Stimulated activated CD4-positive, alpha-beta T cell treated with anti-CD3 and anti-CD28 coated beads, Interleukin-1b, Interleukin-23, amount 100 ng/mL, for 24 hours (primary cell): ENCODE data around the gene CHST11.

Experiments
- DNase-seq, 4 experiments: peaks; one replicate each; pipeline ENCODE4 v3.0.0-alpha.2; 2020; ENCODE audit warnings: low read depth in 4 of 4, low spot score in 1 of 4

Gene CHST11

DNA sequence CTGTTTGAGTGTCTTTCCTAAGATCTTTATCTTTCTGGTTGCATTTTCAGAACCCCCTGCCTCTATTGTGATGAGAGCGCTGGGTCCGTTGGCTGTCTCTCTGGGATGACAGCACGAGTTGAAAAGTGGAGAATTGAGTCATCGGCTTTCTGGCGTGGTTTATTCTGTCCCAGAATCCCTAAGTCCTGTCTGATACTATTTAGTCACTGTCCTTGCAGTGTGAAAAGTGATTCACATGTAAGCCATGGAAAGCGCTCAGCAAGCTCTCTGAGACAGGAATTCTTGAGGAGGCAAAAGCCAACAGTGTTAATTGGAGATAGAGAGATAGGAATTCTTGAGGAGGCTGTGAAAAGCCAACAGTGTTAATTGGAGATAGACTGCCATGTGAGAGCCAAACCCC lies 121.7 kb downstream of the CHST11 start:
- peak in 1 of 4 experiments; percentile 28 for DNase-seq

DNA sequence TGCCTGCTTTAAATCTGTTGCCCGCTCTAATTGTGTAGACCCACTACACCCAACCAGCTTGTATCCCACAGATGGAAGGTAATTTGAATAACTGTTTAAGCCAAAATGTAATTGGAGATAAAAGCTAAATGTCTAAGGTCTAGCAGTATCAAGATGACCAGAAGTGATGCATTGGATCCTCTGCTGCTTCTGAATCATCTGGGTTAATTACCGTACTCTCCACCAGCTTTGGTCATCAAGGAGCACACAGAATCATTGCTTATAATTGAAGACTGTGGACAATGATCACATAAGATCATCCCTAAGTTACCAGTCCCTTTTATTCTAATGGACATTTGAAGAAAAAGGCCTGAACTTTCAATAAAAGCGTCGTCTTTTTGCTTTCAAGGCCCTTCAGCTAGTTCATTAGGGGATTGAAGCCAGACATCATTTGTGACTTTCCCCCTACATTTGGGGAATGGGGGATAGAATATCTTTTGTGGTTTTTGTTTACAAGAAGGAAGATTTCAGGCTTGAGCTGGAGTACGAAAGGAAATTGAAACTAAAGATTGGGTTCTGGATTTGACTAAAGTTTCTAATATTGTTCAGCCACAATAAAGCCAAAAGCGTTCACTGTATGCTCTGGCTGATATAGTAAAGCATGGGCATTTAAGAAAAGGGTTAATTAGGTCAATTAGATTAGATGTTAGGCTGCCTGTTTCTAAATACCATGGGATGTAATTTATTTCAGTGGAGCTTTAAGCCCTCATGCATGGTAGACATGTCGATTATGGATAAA lies 123.2 kb downstream of the CHST11 start:
- DNase-seq: no peak

DNA sequence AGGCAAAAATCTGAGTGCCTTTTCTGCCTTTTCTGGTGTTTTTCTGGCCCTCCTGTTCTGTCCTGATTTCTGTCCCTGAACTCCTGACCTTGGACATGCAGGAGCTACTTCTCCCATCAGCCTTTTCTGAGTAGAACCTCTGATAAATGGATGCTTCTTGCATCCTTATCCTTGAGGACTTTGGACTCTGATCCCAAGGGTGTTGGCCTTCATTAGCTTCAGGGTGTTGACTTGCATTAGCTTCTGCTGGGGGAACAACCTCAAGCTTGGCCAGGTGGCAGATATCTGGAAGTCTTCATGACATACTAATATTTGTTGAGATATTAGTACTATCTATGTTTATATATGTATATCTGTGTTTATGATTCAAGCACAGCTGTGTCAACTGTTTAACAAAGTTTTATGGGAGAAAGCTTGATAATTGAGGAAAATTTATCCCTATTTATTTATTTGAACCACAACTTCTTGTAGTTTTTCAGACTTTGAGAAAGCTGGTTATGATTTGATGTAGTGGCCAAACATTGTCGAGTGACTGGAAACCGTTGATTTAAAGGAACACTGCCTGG lies 124.3 kb downstream of the CHST11 start:
- no peak for DNase-seq

DNA sequence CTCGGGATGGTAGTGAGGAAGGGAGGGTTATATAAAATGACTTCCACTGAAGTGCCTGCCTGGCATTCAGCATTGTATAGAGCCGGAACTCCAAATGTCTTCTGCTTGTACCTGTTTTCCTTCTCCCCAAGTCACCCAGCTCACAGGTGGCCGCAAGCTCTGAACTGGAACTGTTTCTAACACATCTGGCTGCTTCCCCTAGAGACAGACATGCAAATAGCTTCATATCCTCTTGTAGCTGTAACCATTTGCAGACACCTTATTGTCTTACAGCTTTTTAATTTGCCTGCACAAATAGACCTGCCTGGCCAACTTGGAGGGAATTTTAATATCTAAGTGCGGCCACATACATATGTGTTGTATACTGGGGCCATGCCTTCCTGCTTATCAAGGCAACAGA lies 126.0 kb downstream of the CHST11 start:
- no peak for DNase-seq

- no peak for DNase-seq
Observed at GRCh38 chr12:104583301-104583700, 126.6 kb downstream of the CHST11 start.

- DNase-seq: no peak
Observed at GRCh38 chr12:104585448-104586055, 128.8 kb downstream of the CHST11 start.

DNA sequence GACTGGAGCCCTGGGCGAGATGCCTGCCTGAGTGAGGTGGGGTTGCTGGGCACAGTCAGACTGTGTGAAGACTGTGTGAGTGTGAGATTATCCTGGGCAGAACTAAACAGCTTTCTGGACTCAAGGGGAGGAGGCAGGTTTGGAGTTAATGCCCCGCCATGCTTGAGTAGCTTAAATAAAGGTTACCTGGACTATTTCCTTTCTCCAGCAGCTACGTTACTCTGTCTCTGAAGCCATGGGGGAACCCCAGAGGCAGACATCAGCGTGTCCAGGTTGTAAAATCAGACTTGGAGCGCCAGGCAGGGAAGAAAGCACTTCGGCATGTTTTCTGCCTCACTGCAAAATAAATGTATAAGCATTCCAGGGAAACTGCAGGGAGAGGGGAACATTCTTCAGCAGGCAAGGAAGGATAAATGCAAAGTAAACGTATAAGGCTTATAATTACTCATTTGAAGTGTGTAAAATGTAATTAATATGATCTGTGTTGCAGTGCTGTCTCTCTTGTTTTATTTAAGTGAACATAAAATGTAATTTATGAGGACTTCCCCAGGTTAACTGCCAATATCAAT lies 129.7 kb downstream of the CHST11 start:
- no peak for DNase-seq

- no peak for DNase-seq
Observed at GRCh38 chr12:104588047-104588920, 131.5 kb downstream of the CHST11 start.

DNA sequence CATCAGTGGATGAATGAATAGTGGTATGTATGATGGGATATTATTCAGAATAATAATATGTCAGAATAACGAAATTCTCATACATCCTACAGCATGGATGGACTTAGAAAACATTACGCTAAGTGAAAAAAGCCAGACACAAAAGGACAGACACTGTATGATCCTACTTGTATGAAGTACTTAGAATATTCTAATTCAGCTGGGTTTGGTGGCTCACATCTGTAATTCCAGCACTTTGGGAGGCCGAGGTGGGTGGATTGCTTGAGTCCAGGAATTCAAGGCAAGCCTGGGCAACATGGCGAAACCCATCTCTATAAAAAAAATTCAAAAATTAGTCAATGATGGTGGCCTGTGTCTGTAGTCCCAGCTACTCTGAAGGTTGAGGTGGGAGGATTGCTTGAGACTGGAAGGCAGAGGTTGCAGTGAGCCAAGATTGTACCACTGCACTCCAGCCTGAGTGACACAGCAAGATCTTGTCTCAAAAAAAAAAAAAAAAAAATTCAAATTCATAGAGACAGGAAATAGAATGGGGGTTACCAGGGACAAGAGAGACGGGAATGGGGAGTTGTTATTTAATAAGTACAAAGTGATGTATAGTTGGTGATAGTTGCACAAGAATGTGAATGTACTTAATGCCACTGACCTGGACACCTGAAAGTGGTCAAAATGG lies 132.3 kb downstream of the CHST11 start:
- DNase-seq: no peak

- DNase-seq: no peak
Observed at GRCh38 chr12:104590022-104590421, 133.3 kb downstream of the CHST11 start.

- no peak for DNase-seq
Observed at GRCh38 chr12:104591257-104591885, 134.6 kb downstream of the CHST11 start.

DNA sequence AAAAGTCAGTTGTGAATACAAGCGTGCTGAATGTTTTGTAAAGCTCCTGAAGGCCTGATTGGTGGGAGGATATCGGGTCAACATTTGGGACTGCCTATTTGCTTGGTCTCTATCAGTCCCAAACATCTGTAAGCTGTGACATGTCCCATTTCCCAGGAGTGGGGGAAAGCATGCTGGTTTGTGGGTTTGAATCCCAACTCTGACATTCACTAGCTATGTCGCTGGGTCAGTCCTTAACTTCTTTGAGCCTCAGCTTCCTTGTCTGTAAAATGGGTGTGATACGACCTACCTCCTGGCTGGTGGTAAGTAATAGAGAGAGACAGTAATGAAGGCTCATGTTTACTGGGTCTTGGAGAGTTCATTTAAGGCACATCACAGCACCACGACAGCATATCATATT lies 136.7 kb downstream of the CHST11 start:
- DNase-seq: no peak

GRCh38 chr12:104596134-104596799 lies 139.5 kb downstream of the CHST11 start:
- no peak for DNase-seq

DNA sequence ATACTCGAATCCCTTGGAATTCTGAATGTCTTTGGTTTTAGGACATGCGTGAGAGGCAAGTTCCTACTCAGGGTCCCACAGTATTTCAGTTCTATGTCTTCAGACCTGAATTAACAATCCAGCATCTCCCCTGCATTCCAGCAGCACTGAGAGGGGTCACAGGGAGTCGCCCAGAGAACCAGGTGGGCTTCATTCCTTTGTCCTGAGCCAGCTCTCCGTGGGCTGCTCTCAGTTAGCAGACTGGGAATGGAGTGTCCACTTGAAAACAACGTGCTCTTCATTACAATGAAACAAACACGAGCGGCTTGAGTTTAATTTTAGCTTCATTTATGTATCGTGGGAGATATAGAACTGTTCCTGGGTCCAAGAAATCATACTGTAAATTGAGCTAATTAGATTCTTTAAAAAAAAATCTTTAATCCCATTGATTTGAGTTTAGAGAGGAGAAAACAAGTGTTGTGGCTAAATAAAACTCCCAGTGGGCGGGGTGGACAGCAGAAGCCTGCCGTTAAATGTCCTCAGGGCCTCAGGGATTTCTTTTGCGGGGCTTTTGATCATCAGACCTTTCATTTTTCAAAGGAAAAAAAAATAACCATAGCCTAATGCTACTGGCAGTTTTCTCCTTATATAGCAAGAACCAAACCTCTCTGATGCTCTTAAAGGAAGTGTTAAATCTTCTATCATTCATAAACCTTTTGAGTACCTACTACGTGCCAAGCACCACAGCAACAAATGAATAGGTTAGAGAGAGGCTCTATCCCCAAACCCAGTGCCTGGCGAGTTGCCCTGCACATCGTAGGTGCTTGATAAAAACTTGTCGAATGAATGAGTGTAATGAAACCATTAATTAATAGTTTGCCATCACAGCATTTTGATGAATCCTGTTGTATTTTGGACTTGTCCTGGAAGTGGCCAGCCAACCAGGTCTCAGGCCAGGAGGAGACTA lies 140.4 kb downstream of the CHST11 start:
- no peak for DNase-seq

- DNase-seq: no peak
Observed at GRCh38 chr12:104598342-104599271, 141.9 kb downstream of the CHST11 start.

- DNase-seq: no peak
Observed at GRCh38 chr12:104599272-104600035, 142.7 kb downstream of the CHST11 start.
